Smooth muscle cell (in vitro differentiated cells): ENCODE measurements around the gene IL18BP. TPM values are rescaled to one million over a fixed set of nuclear protein-coding genes. Genes with fewer than 3 reads are reported as not detected.

Experiments
- DNase-seq: peaks from one replicate; lab custom pipeline; 2025; ENCODE audit not compliant: unreplicated experiment; lab: John Stamatoyannopoulos, UW
- H2AFZ ChIP-seq: fragments of 200-600 bp; sonication (generic); 2 replicates; pipeline ENCODE4 v1.6.0; 2016; ENCODE audit warnings: antibody characterized with exemption, low read depth, mild to moderate bottlenecking
- H3F3A ChIP-seq: fragments of 200-600 bp; sonication (generic); 2 replicates; pipeline ENCODE4 v1.6.0; 2017; ENCODE audit warnings: antibody characterized with exemption, low read depth
- H3K27ac ChIP-seq: fragments of 200-600 bp; sonication (generic); 2 replicates; pipeline ENCODE4 v1.5.1; 2016; ENCODE audit warnings: low read depth, mild to moderate bottlenecking
- H3K27me3 ChIP-seq: fragments of 200-600 bp; sonication (generic); 2 replicates; pipeline ENCODE4 v1.6.1; 2016; ENCODE audit warnings: low read depth, mild to moderate bottlenecking
- H3K36me3 ChIP-seq: fragments of 200-600 bp; sonication (generic); 2 replicates; pipeline ENCODE4 v1.5.1; 2016; ENCODE audit warnings: low read depth
- H3K4me1 ChIP-seq: fragments of 200-600 bp; sonication (generic); 2 replicates; pipeline ENCODE4 v1.5.1; 2016; ENCODE audit warnings: low read depth
- H3K4me2 ChIP-seq: fragments of 200-600 bp; sonication (generic); 2 replicates; pipeline ENCODE4 v1.6.0; 2016; ENCODE audit warnings: mild to moderate bottlenecking
- H3K4me3 ChIP-seq: fragments of 200-600 bp; sonication (generic); 2 replicates; pipeline ENCODE4 v1.5.1; 2016; ENCODE audit warnings: mild to moderate bottlenecking
- H3K79me2 ChIP-seq: fragments of 200-600 bp; sonication (generic); 2 replicates; pipeline ENCODE4 v1.6.0; 2016; ENCODE audit warnings: low read depth, mild to moderate bottlenecking
- H3K9ac ChIP-seq: fragments of 200-600 bp; sonication (generic); 2 replicates; pipeline ENCODE4 v1.6.0; 2016; ENCODE audit warnings: low read depth
- H3K9me3 ChIP-seq: fragments of 200-600 bp; sonication (generic); replicated peaks from 2 replicates; pipeline ENCODE4 v1.5.1; 2016; ENCODE audit warnings: low read depth
- H4K20me1 ChIP-seq: fragments of 200-600 bp; sonication (generic); 2 replicates; pipeline ENCODE4 v1.6.0; 2016; ENCODE audit warnings: low read depth
- WGBS: methylation state at CpG from one replicate; pipeline ENCODE4 v1.1.7; 2016; ENCODE audit warnings: low lambda C conversion rate; 5-methylcytosine and 5-hydroxymethylcytosine counted together
- polyA plus RNA-seq: library from polyadenylated mRNA; unstranded; fragments of >200 nt; fragmentation: Nextera tagmentation; extraction: Ambion mirVana; gene quantifications from 2 replicates; pipeline ENCODE4 v1.2.1, GENCODE V29; 2016
- total RNA-seq: library from RNA; depleted of rRNA; stranded (reverse); fragments of >200 nt; gene quantifications from 2 replicates; pipeline ENCODE4 v1.2.3, GENCODE V29; 2014
- TF ChIP-seq, protein P1 (sequence below): fragments of 200-600 bp; sonication (generic); IDR thresholded peaks from 2 replicates; pipeline ENCODE4 v1.5.1; 2017; ENCODE audit warnings: borderline replicate concordance, mild to moderate bottlenecking, antibody characterized with exemption; ENCODE audit not compliant: insufficient read depth, poor library complexity, severe bottlenecking

Gene IL18BP
- total and polyA plus RNA-seq, 2 experiments from 2014 or later: 0.55 to 4.5 TPM

- no peaks in the 10 kb centered on the region for H3K9me3 ChIP-seq
- H3F3A ChIP-seq: peaks cover 11% of the 10 kb centered on the region
- WGBS: 89% methylated on average over 3 of the region's 3 CpGs
- H3K4me1 ChIP-seq: peaks cover 29% of the 10 kb centered on the region
- H3K4me3 ChIP-seq: no peak overlapping the region
- peaks cover 65% of the 10 kb centered on the region for H4K20me1 ChIP-seq
- peaks cover 90% of the 10 kb centered on the region for H3K79me2 ChIP-seq
- H2AFZ ChIP-seq: no peak overlapping the region
- no peak overlapping the region for H3K4me2 ChIP-seq
- peaks cover 8% of the 10 kb centered on the region for H3K36me3 ChIP-seq
- H3K9ac ChIP-seq: no peak overlapping the region
- DNase-seq: no peak
- TF ChIP-seq, protein P1, sequence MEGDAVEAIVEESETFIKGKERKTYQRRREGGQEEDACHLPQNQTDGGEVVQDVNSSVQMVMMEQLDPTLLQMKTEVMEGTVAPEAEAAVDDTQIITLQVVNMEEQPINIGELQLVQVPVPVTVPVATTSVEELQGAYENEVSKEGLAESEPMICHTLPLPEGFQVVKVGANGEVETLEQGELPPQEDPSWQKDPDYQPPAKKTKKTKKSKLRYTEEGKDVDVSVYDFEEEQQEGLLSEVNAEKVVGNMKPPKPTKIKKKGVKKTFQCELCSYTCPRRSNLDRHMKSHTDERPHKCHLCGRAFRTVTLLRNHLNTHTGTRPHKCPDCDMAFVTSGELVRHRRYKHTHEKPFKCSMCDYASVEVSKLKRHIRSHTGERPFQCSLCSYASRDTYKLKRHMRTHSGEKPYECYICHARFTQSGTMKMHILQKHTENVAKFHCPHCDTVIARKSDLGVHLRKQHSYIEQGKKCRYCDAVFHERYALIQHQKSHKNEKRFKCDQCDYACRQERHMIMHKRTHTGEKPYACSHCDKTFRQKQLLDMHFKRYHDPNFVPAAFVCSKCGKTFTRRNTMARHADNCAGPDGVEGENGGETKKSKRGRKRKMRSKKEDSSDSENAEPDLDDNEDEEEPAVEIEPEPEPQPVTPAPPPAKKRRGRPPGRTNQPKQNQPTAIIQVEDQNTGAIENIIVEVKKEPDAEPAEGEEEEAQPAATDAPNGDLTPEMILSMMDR: no peak
- no peaks in the 10 kb centered on the region for H3K27me3 ChIP-seq
- no peak overlapping the region for H3K27ac ChIP-seq
Measured at GRCh38 chr11:72036687-72037086, 38.0 kb downstream of the IL18BP start.

DNA sequence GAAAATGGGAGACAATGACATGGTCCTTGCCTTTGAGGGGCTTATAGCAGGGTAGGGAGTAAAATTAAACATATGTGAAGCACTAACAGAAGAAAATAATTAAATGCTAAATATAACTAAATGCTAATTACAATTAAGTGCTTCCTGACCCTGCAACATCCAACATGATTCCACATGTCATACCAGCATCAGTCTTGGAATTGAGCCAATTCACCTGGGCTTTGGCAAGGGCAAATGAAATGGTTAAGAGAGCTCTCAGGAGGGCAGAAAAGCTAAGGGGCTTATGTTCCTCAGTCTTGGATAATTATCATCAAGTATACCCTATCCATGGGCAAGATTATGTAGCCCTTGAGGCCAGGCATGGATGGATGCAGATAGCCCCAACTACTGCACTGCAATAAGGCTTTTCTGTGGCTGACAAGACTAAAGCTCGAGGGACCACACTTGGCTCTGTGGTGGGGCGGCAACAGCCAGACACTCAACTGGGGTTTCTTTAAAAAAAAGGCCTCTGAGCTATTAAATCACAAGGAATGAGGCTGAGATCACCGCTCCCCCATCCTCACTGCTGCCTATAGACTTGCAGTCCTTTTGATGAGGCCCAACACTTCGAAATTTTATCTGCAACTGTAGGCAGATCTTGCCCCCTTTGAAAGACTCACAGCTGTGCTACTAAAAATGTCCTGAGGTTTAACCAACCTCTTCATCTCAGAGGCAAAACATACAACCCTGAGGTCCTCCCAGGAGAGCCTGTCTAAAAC lies 39.0 kb downstream of the IL18BP start:
- peaks cover 81% of the 10 kb centered on the region for H3K79me2 ChIP-seq
- H3K4me1 ChIP-seq: peaks cover 39% of the 10 kb centered on the region
- H3K36me3 ChIP-seq: peaks cover 8% of the 10 kb centered on the region
- H3K4me2 ChIP-seq: peak overlapping the region; percentile 91
- H3K27ac ChIP-seq: peak overlapping the region; percentile 98
- 45% methylated on average over 4 of the region's 4 CpGs for WGBS
- H3K9ac ChIP-seq: peak overlapping the region; percentile 97
- H3K9me3 ChIP-seq: no peaks in the 10 kb centered on the region
- no peak overlapping the region for H2AFZ ChIP-seq
- no peak for DNase-seq
- H4K20me1 ChIP-seq: peaks cover 55% of the 10 kb centered on the region
- H3K4me3 ChIP-seq: peak overlapping the region; percentile 70
- no peaks in the 10 kb centered on the region for H3K27me3 ChIP-seq
- TF ChIP-seq, protein P1: no peak
- H3F3A ChIP-seq: peaks cover 18% of the 10 kb centered on the region

DNA sequence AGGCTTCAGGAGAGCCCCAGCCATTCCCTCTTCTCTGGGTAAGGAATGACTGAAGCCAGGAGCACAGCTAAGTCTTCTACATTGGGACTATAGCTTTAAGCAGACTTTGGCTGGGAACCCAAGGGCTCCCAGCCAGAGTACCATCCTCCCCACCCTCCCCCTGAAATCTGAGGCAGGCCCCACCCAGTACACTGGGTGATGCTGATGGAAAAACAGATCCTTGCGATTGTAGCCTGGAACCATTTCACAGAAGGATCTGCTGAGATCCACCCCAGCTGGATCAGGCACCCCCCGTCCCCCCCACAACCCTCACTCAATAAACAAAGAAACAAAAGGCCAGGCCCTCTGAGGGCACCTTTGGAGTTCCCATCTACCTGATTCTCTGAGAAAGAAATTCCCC lies 39.8 kb downstream of the IL18BP start:
- peaks cover 18% of the 10 kb centered on the region for H3F3A ChIP-seq
- DNase-seq: no peak
- 47% methylated on average over 2 of the region's 2 CpGs for WGBS
- peak overlapping the region; percentile 91 for H3K4me2 ChIP-seq
- peaks cover 7% of the 10 kb centered on the region for H3K36me3 ChIP-seq
- H3K4me3 ChIP-seq: peak overlapping the region; percentile 70
- peaks cover 50% of the 10 kb centered on the region for H4K20me1 ChIP-seq
- no peak overlapping the region for H2AFZ ChIP-seq
- H3K27ac ChIP-seq: peak overlapping the region; percentile 98
- TF ChIP-seq, protein P1: no peak
- H3K4me1 ChIP-seq: peaks cover 41% of the 10 kb centered on the region
- H3K9ac ChIP-seq: peak overlapping the region; percentile 97
- H3K79me2 ChIP-seq: peaks cover 79% of the 10 kb centered on the region
- H3K27me3 ChIP-seq: no peaks in the 10 kb centered on the region
- no peaks in the 10 kb centered on the region for H3K9me3 ChIP-seq
